ENCODE data around the gene TFR2. TPM values are rescaled to one million over a fixed set of nuclear protein-coding genes. Genes with fewer than 3 reads are reported as not detected.

The TFR2 gene
- total RNA-seq, 1 experiment from 2014 or later, result 6.2 TPM

- ChIA-PET CTCF (interaction anchor here (0.9 kb wide), 1 partner anchor 49 kb away, joined by 3 read pairs; no protein-coding TSS in a partner anchor), POLR2A (ENCODE audit: unreplicated experiment) (no interaction called here)
- H3K79me2 ChIP-seq (ENCODE audit: low read depth), result no peaks in the 10 kb centered on the region
- H2AFZ ChIP-seq, result no peak overlapping the region
- no peak overlapping the region for H3K27ac ChIP-seq
- TF ChIP-seq CTCF (conservative IDR thresholded peaks at IDR 0.05) (no peak), EZH2 (IDR thresholded peaks at IDR 0.05; ENCODE audit: low read depth) (no peak)
- BruUV-seq (replicated peaks), result no TSS peak
- H3K4me2 ChIP-seq, result no peak overlapping the region
- H3K4me3 ChIP-seq, result no peak overlapping the region
- H3K36me3 ChIP-seq (ENCODE audit: low read depth), result no peaks in the 10 kb centered on the region
- H3K27me3 ChIP-seq (ENCODE audit: insufficient read depth, low read depth), result no peaks in the 10 kb centered on the region
- no peaks in the 10 kb centered on the region for H3K9me2 ChIP-seq (ENCODE audit: insufficient read depth)
- DNase-seq, result peak in 1 of 2 experiments; percentile 39
- intact Hi-C loops (cut with micrococcal nuclease; ENCODE audit: unreplicated experiment), result no loop called here
- no peaks in the 10 kb centered on the region for H3K9me3 ChIP-seq (ENCODE audit: insufficient read depth, low read depth)
- no peaks in the 10 kb centered on the region for H4K20me1 ChIP-seq (ENCODE audit: insufficient read depth)
- peaks cover 7% of the 10 kb centered on the region; the same call in 1 of the 2 replicates for H3F3A ChIP-seq (ENCODE audit: insufficient read depth, low read depth)
- H3K4me1 ChIP-seq (replicated peaks; ENCODE audit: insufficient read depth), result no peaks in the 10 kb centered on the region
Measured at GRCh38 chr7:100642534-100642907, 1.2 kb upstream of the TFR2 start.

GRCh38 chr7:100641860-100642533 lies 645 bp upstream of the TFR2 start:
- ChIA-PET POLR2A (ENCODE audit: unreplicated experiment) (no interaction called here), CTCF (interaction anchor here (0.9 kb wide), 1 partner anchor 49 kb away, joined by 3 read pairs; no protein-coding TSS in a partner anchor)
- no peaks in the 10 kb centered on the region for H3K9me2 ChIP-seq (ENCODE audit: insufficient read depth)
- H3K9me3 ChIP-seq (ENCODE audit: insufficient read depth, low read depth), result no peaks in the 10 kb centered on the region
- H3K4me1 ChIP-seq (replicated peaks; ENCODE audit: insufficient read depth), result no peaks in the 10 kb centered on the region
- H3K79me2 ChIP-seq (ENCODE audit: low read depth), result no peaks in the 10 kb centered on the region
- H3K36me3 ChIP-seq (ENCODE audit: low read depth), result no peaks in the 10 kb centered on the region
- DNase-seq, result no peak
- no peak overlapping the region for H3K4me3 ChIP-seq
- H4K20me1 ChIP-seq (ENCODE audit: insufficient read depth), result no peaks in the 10 kb centered on the region
- H3K27me3 ChIP-seq (ENCODE audit: insufficient read depth, low read depth), result no peaks in the 10 kb centered on the region
- no peak overlapping the region for H2AFZ ChIP-seq
- intact Hi-C loops (cut with micrococcal nuclease; ENCODE audit: unreplicated experiment), result no loop called here
- TF ChIP-seq CTCF (conservative IDR thresholded peaks at IDR 0.05), result no peak
- no peak for TF ChIP-seq EZH2 (IDR thresholded peaks at IDR 0.05; ENCODE audit: low read depth)
- H3F3A ChIP-seq (ENCODE audit: insufficient read depth, low read depth), result peaks cover 7% of the 10 kb centered on the region; the same call in 1 of the 2 replicates
- BruUV-seq (replicated peaks), result no TSS peak
- H3K4me2 ChIP-seq, result no peak overlapping the region
- no peak overlapping the region for H3K27ac ChIP-seq

- no peaks in the 10 kb centered on the region for H3K9me2 ChIP-seq (ENCODE audit: insufficient read depth)
- DNase-seq, result no peak
- H3K4me1 ChIP-seq (replicated peaks; ENCODE audit: insufficient read depth), result no peaks in the 10 kb centered on the region
- no peak overlapping the region for H3K4me2 ChIP-seq
- no peak overlapping the region for H2AFZ ChIP-seq
- no TSS peak for BruUV-seq (replicated peaks)
- no peaks in the 10 kb centered on the region for H4K20me1 ChIP-seq (ENCODE audit: insufficient read depth)
- TF ChIP-seq EZH2 (IDR thresholded peaks at IDR 0.05; ENCODE audit: low read depth) (no peak), CTCF (conservative IDR thresholded peaks at IDR 0.05) (no peak)
- CTCF ChIA-PET, result no interaction called here
- no peak overlapping the region for H3K27ac ChIP-seq
- intact Hi-C loops (cut with micrococcal nuclease; ENCODE audit: unreplicated experiment), result no loop called here
- no peaks in the 10 kb centered on the region for H3K27me3 ChIP-seq (ENCODE audit: insufficient read depth, low read depth)
- H3K79me2 ChIP-seq (ENCODE audit: low read depth), result no peaks in the 10 kb centered on the region
- no peaks in the 10 kb centered on the region for H3K36me3 ChIP-seq (ENCODE audit: low read depth)
- H3K9me3 ChIP-seq (ENCODE audit: insufficient read depth, low read depth), result no peaks in the 10 kb centered on the region
- peaks cover 11% of the 10 kb centered on the region for H3F3A ChIP-seq (ENCODE audit: insufficient read depth, low read depth)
- H3K4me3 ChIP-seq, result no peak overlapping the region
- POLR2A ChIA-PET (ENCODE audit: unreplicated experiment), result no interaction called here
Measured at GRCh38 chr7:100640517-100641440, 573 bp downstream of the TFR2 start.
